ENCODE measurements around the gene RAB3A. TPM values are rescaled to one million over a fixed set of nuclear protein-coding genes. Genes with fewer than 3 reads are reported as not detected.
"Not testable (repeated sequence)": the region's sequence is repeated elsewhere in the genome, so short reads cannot be mapped to it uniquely, and the experiment has no call there.

Gene RAB3A
- total RNA-seq, 1 donor from 2014 or later, result 0.53 TPM

- TF ChIP-seq, protein P1, sequence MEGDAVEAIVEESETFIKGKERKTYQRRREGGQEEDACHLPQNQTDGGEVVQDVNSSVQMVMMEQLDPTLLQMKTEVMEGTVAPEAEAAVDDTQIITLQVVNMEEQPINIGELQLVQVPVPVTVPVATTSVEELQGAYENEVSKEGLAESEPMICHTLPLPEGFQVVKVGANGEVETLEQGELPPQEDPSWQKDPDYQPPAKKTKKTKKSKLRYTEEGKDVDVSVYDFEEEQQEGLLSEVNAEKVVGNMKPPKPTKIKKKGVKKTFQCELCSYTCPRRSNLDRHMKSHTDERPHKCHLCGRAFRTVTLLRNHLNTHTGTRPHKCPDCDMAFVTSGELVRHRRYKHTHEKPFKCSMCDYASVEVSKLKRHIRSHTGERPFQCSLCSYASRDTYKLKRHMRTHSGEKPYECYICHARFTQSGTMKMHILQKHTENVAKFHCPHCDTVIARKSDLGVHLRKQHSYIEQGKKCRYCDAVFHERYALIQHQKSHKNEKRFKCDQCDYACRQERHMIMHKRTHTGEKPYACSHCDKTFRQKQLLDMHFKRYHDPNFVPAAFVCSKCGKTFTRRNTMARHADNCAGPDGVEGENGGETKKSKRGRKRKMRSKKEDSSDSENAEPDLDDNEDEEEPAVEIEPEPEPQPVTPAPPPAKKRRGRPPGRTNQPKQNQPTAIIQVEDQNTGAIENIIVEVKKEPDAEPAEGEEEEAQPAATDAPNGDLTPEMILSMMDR (IDR thresholded peaks at IDR 0.05; ENCODE audit: insufficient read depth, low read length, severe bottlenecking), result no peak
These were observed 12.9 kb upstream of the RAB3A start for GRCh38 chr19:18216789-18217188.

GRCh38 chr19:18214779-18215433, 11.1 kb upstream of the RAB3A start:
- Histone ChIP-seq H3K27me3 (ENCODE audit: control insufficient read depth, insufficient read depth, low read length) (peaks cover 3% of the 10 kb centered on the region), H3K4me3 (ENCODE audit: low read depth, low read length) (no peak overlapping the region), H3K36me3 (ENCODE audit: control insufficient read depth, insufficient read depth, low read length) (no peaks in the 10 kb centered on the region)
- FAIRE-seq (no peak), DNase-seq (ENCODE audit: low read depth) (peak; percentile 65)
- TF ChIP-seq, protein P1 (IDR thresholded peaks at IDR 0.05; ENCODE audit: insufficient read depth, low read length, severe bottlenecking), result no peak

More at GRCh38 chr19:18216789-18217188, 12.9 kb upstream of the RAB3A start:
- DNase-seq (ENCODE audit: low read depth) (no peak), FAIRE-seq (no peak)
- Histone ChIP-seq H3K36me3 (ENCODE audit: control insufficient read depth, insufficient read depth, low read length) (no peaks in the 10 kb centered on the region), H3K27me3 (ENCODE audit: control insufficient read depth, insufficient read depth, low read length) (peaks cover 3% of the 10 kb centered on the region), H3K4me3 (ENCODE audit: low read depth, low read length) (no peak overlapping the region)

GRCh38 chr19:18211683-18212082, 7.8 kb upstream of the RAB3A start:
- Histone ChIP-seq H3K36me3 (ENCODE audit: control insufficient read depth, insufficient read depth, low read length) (no peaks in the 10 kb centered on the region), H3K4me3 (ENCODE audit: low read depth, low read length) (no peak overlapping the region), H3K27me3 (ENCODE audit: control insufficient read depth, insufficient read depth, low read length) (no peaks in the 10 kb centered on the region)
- TF ChIP-seq, protein P1 (IDR thresholded peaks at IDR 0.05; ENCODE audit: insufficient read depth, low read length, severe bottlenecking), result no peak
- no peak for FAIRE-seq
- no peak for DNase-seq (ENCODE audit: low read depth)

- H3K36me3 ChIP-seq (ENCODE audit: control insufficient read depth, insufficient read depth, low read length); H3K4me3 ChIP-seq (ENCODE audit: low read depth, low read length); DNase-seq (ENCODE audit: low read depth); FAIRE-seq; H3K27me3 ChIP-seq (ENCODE audit: control insufficient read depth, insufficient read depth, low read length): not testable (repeated sequence)
These were observed 6.1 kb upstream of the RAB3A start for GRCh38 chr19:18209912-18210311.

GRCh38 chr19:18208098-18208951, 4.5 kb upstream of the RAB3A start:
- no peak for DNase-seq (ENCODE audit: low read depth)
- H3K27me3 ChIP-seq (ENCODE audit: control insufficient read depth, insufficient read depth, low read length), result no peaks in the 10 kb centered on the region
- no peaks in the 10 kb centered on the region for H3K36me3 ChIP-seq (ENCODE audit: control insufficient read depth, insufficient read depth, low read length)
- TF ChIP-seq, protein P1 (IDR thresholded peaks at IDR 0.05; ENCODE audit: insufficient read depth, low read length, severe bottlenecking), result peak; percentile 54
- FAIRE-seq, result no peak
- no peak overlapping the region for H3K4me3 ChIP-seq (ENCODE audit: low read depth, low read length)

DNA sequence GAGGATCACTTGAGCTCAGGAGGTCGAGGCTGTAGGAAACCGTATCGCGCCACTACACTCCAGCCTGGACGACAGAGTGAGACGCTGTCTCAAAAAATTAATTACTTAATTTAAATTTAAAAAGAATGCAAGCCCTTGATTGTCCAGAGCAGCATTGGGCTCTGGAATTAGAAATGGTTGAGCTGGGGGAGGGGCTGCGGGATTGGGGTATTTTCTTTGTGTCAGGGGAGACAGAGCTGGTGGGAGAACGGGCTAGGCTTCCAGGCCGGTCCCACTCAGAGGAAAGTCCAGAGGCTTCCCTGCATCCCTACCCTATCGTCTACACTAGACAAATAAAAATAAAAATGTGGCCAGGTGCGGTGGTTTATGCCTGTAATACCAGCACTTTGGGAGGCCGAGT, 2.2 kb upstream of the RAB3A start:
- TF ChIP-seq, protein P1 (IDR thresholded peaks at IDR 0.05; ENCODE audit: insufficient read depth, low read length, severe bottlenecking), result no peak
- Histone ChIP-seq H3K4me3 (ENCODE audit: low read depth, low read length) (no peak overlapping the region), H3K36me3 (ENCODE audit: control insufficient read depth, insufficient read depth, low read length) (no peaks in the 10 kb centered on the region), H3K27me3 (ENCODE audit: control insufficient read depth, insufficient read depth, low read length) (no peaks in the 10 kb centered on the region)
- DNase-seq (ENCODE audit: low read depth), result no peak
- FAIRE-seq, result no peak

All from bronchial epithelial cell (primary cell).